Endothelial cell of umbilical vein (primary cell): ENCODE measurements around the gene PGBD2. TPM values are rescaled to one million over a fixed set of nuclear protein-coding genes. Genes with fewer than 3 reads are reported as not detected.

Source experiments
- BruUV-seq: library from RNA; stranded (reverse); fragments of 400-500 nt; replicated peaks from 2 replicates; lab custom pipeline; 2021; lab: Mats Ljungman, UMichigan
- CTCF ChIA-PET: fragments of 300-600, 350-600 bp; sonication (Branson Sonifier 250); formaldehyde crosslinking; loops from one replicate; lab custom pipeline; 2021; ENCODE audit warnings: antibody characterized with exemption, inconsistent platforms; lab: Charles Lee
- POLR2A ChIA-PET: fragments of 300-600, 350-600 bp; sonication (Branson Sonifier 250); formaldehyde crosslinking; loops from one replicate; lab custom pipeline; 2021; ENCODE audit warnings: antibody characterized with exemption, inconsistent platforms; lab: Charles Lee
- DNase-seq: peaks from one replicate; pipeline ENCODE4 v3.0.0-alpha.2; 2011; ENCODE audit warnings: low read depth, low spot score
- FAIRE-seq: peaks from 2 replicates; lab custom pipeline; 2011; peaks lifted over from hg19 to GRCh38; lab: Jason Lieb, UNC
- H2AFZ ChIP-seq: 2 replicates; pipeline ENCODE4 v1.6.0; 2012; ENCODE audit warnings: low read depth, low read length, control low read depth, inconsistent platforms
- H3K27ac ChIP-seq: 2 replicates; pipeline ENCODE4 v1.5.1; 2011; ENCODE audit warnings: low read depth, mild to moderate bottlenecking, control low read depth, low read length, moderate library complexity; ENCODE audit not compliant: insufficient read depth
- H3K27me3 ChIP-seq, 2 experiments: 2 replicates each; pipeline versions ENCODE4 v1.6.0 to v1.6.1; 2011; ENCODE audit warnings: low read length in 2 of 2, mixed read lengths in 1 of 2; ENCODE audit not compliant: control insufficient read depth in 2 of 2, insufficient read depth in 2 of 2
- H3K36me3 ChIP-seq, 2 experiments: 2 replicates in 1 of 2; 3 replicates in 1 of 2; pipeline ENCODE4 v1.5.1; 2011; ENCODE audit warnings: low read length in 2 of 2, mild to moderate bottlenecking in 1 of 2, moderate library complexity in 1 of 2; ENCODE audit not compliant: control insufficient read depth in 2 of 2, insufficient read depth in 2 of 2; ENCODE audit errors: extremely low read depth in 1 of 2
- H3K4me1 ChIP-seq: 3 replicates; pipeline ENCODE4 v1.5.1; 2011; ENCODE audit warnings: mild to moderate bottlenecking, low read length; ENCODE audit not compliant: control insufficient read depth, insufficient read depth; ENCODE audit errors: extremely low read depth
- H3K4me2 ChIP-seq: 2 replicates; pipeline ENCODE4 v1.6.1; 2011; ENCODE audit warnings: low read length, control low read depth, mixed read lengths; ENCODE audit not compliant: insufficient read depth
- H3K4me3 ChIP-seq, 3 experiments: fragments of 200-600 bp in 1 of 3; sonication (generic), shearing (Covaris generic) in 1 of 3; replicated peaks in 1 of 3; 2 replicates each; pipeline ENCODE4 v1.5.1; 2011 to 2016; ENCODE audit warnings: control low read depth in 3 of 3, low read length in 3 of 3, mild to moderate bottlenecking in 2 of 3, inconsistent platforms in 1 of 3, low read depth in 1 of 3, moderate library complexity in 1 of 3; ENCODE audit not compliant: insufficient read depth in 1 of 3
- H3K79me2 ChIP-seq: 2 replicates; pipeline ENCODE4 v1.6.0; 2012; ENCODE audit warnings: low read length, inconsistent platforms; ENCODE audit not compliant: control insufficient read depth, insufficient read depth
- H3K9ac ChIP-seq: replicated peaks from 2 replicates; pipeline ENCODE3; 2011; ENCODE audit warnings: low read length, control low read depth; ENCODE audit not compliant: insufficient read depth; ENCODE audit errors: extremely low read depth
- H3K9me1 ChIP-seq: replicated peaks from 3 replicates; pipeline ENCODE4 v1.6.0; 2011; ENCODE audit warnings: mild to moderate bottlenecking, low read length; ENCODE audit not compliant: control insufficient read depth, insufficient read depth; ENCODE audit errors: extremely low read depth
- H3K9me3 ChIP-seq: replicated peaks from 2 replicates; pipeline ENCODE4 v1.5.1; 2012; ENCODE audit warnings: low read length, inconsistent platforms; ENCODE audit not compliant: control insufficient read depth, insufficient read depth
- H4K20me1 ChIP-seq: replicated peaks from 2 replicates; pipeline ENCODE3; 2011; ENCODE audit warnings: mild to moderate bottlenecking, low read length; ENCODE audit not compliant: control insufficient read depth, insufficient read depth; ENCODE audit errors: extremely low read depth
- EZH2 ChIP-seq: IDR thresholded peaks from 2 replicates; pipeline ENCODE4 v1.6.1; 2012; ENCODE audit warnings: borderline replicate concordance, low read depth, mild to moderate bottlenecking, moderate library complexity, low read length, inconsistent platforms; ENCODE audit not compliant: severe bottlenecking
- FOS ChIP-seq: IDR thresholded peaks from 2 replicates; pipeline ENCODE4 v1.6.1; 2011; ENCODE audit warnings: mild to moderate bottlenecking, low read length, moderate library complexity, borderline replicate concordance; ENCODE audit not compliant: insufficient read depth
- GATA2 ChIP-seq: IDR thresholded peaks from 2 replicates; pipeline ENCODE4 v1.7.0; 2011; ENCODE audit warnings: low read depth, mild to moderate bottlenecking, moderate library complexity, mixed read lengths, low read length; ENCODE audit not compliant: insufficient read length, insufficient read depth
- JUN ChIP-seq: IDR thresholded peaks from 2 replicates; pipeline ENCODE4 v1.6.1; 2011; ENCODE audit warnings: borderline replicate concordance, low read depth; ENCODE audit not compliant: insufficient read length, insufficient read depth
- MYC ChIP-seq: IDR thresholded peaks from one replicate; pipeline ENCODE4 v1.6.1; 2011; ENCODE audit warnings: mild to moderate bottlenecking, low read depth, low read length
- POLR2A ChIP-seq: IDR thresholded peaks from 2 replicates; pipeline ENCODE4 v1.6.1; 2012; ENCODE audit warnings: low read depth, mild to moderate bottlenecking, control low read depth, low read length
- POLR2AphosphoS5 ChIP-seq: IDR thresholded peaks from 2 replicates; pipeline ENCODE4 v1.6.1; 2012; ENCODE audit warnings: low read depth, mild to moderate bottlenecking, control low read depth, low read length, moderate library complexity; ENCODE audit not compliant: insufficient read depth
- dilution Hi-C: fragments of 300-500 bp; cut with MboI; formaldehyde crosslinking; loops from one replicate; pipeline ENCODE4 v1.15.0; 2019; ENCODE audit warnings: low sequenced_read_pairs; ENCODE audit not compliant: extremely low pct_ligation_motif_present
- intact Hi-C: fragments of 100-400 bp; cut with micrococcal nuclease; formaldehyde crosslinking; loops from one replicate; pipeline ENCODE4 v1.10.0; 2022
- polyA plus RNA-seq, 4 experiments: library from polyadenylated mRNA; depleted of rRNA in 3 of 4; stranded (reverse) in 3 of 4; unstranded in 1 of 4; fragments of >200 nt; gene quantifications; 2 replicates each; pipeline versions ENCODE4 v1.2.1 to v1.2.3, GENCODE V29; 2011 to 2012; ENCODE audit warnings: missing spikeins in 1 of 4
- total RNA-seq: library from RNA; stranded (reverse); gene quantifications from 2 replicates; pipeline ENCODE4 v1.2.3, GENCODE V29; 2021
- TF ChIP-seq, protein P1 (sequence below), 2 donors: IDR thresholded peaks; 1 replicate in 1 of 2; 2 replicates in 1 of 2; pipeline ENCODE4 v1.5.1; 2011; ENCODE audit warnings: low read length in 2 of 2, mild to moderate bottlenecking in 2 of 2, moderate library complexity in 2 of 2, control low read depth in 1 of 2, inconsistent platforms in 1 of 2, low read depth in 1 of 2; ENCODE audit not compliant: insufficient read depth in 1 of 2; ENCODE audit errors: extremely low read depth in 1 of 2
- TF ChIP-seq, protein P2 (sequence below): IDR thresholded peaks from 2 replicates; pipeline ENCODE4 v1.6.1; 2011; ENCODE audit not compliant: insufficient read depth, insufficient read length

Gene PGBD2
- total and polyA plus RNA-seq, 2 donors (not counting 3 experiments of a cell fraction or from before 2014, with no cell fraction given): 5.2 to 6.1 TPM

GRCh38 chr1:248885646-248886045 is 20.4 kb upstream of the PGBD2 start:
- H3K27me3 ChIP-seq: peaks cover 1 to 11% of the 10 kb centered on the region in 2 experiments
- TF ChIP-seq GATA2: no peak
- TF ChIP-seq MYC: no peak
- no peak for TF ChIP-seq POLR2A
- no peak for TF ChIP-seq POLR2AphosphoS5
- TF ChIP-seq, protein P1, sequence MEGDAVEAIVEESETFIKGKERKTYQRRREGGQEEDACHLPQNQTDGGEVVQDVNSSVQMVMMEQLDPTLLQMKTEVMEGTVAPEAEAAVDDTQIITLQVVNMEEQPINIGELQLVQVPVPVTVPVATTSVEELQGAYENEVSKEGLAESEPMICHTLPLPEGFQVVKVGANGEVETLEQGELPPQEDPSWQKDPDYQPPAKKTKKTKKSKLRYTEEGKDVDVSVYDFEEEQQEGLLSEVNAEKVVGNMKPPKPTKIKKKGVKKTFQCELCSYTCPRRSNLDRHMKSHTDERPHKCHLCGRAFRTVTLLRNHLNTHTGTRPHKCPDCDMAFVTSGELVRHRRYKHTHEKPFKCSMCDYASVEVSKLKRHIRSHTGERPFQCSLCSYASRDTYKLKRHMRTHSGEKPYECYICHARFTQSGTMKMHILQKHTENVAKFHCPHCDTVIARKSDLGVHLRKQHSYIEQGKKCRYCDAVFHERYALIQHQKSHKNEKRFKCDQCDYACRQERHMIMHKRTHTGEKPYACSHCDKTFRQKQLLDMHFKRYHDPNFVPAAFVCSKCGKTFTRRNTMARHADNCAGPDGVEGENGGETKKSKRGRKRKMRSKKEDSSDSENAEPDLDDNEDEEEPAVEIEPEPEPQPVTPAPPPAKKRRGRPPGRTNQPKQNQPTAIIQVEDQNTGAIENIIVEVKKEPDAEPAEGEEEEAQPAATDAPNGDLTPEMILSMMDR (IDR thresholded peaks at IDR 0.05; ENCODE audit: extremely low read depth in 1 of 2, insufficient read depth in 1 of 2, low read depth in 1 of 2, low read length in 2 of 2): no peak
- TF ChIP-seq FOS: no peak
- no peak for TF ChIP-seq JUN
- no peak for TF ChIP-seq EZH2
- TF ChIP-seq, protein P2, sequence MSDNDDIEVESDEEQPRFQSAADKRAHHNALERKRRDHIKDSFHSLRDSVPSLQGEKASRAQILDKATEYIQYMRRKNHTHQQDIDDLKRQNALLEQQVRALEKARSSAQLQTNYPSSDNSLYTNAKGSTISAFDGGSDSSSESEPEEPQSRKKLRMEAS: no peak
- no peak overlapping the region for H3K4me2 ChIP-seq
- no peaks in the 10 kb centered on the region for H3K79me2 ChIP-seq
- no peaks in the 10 kb centered on the region for H4K20me1 ChIP-seq
- H3K9me1 ChIP-seq: no peaks in the 10 kb centered on the region
- DNase-seq (no peak), FAIRE-seq (no peak)
- no peaks in the 10 kb centered on the region for H3K36me3 ChIP-seq
- H2AFZ ChIP-seq: no peak overlapping the region
- BruUV-seq: no TSS peak
- no peaks in the 10 kb centered on the region for H3K4me1 ChIP-seq
- H3K9me3 ChIP-seq: no peaks in the 10 kb centered on the region
- H3K4me3 ChIP-seq: no peak overlapping the region
- no peak overlapping the region for H3K27ac ChIP-seq
- H3K9ac ChIP-seq: no peak overlapping the region
- ChIA-PET POLR2A (no interaction called here), CTCF (no interaction called here)
- dilution Hi-C loops: no loop called here
- intact Hi-C loops: no loop called here
